PC-9 (cell line): Measurements from ENCODE around the gene TGIF2. TPM values are rescaled to one million over a fixed set of nuclear protein-coding genes. Genes with fewer than 3 reads are reported as not detected.

ENCODE experiments used
- BruUV-seq: library from RNA; stranded (reverse); fragments of 400-500 nt; replicated peaks from 2 replicates; lab custom pipeline; 2021; lab: Mats Ljungman, UMichigan
- CTCF ChIA-PET: fragments of 300-600 bp; sonication (Branson Sonifier 250); formaldehyde crosslinking; loops from one replicate; lab custom pipeline; 2022; ENCODE audit warnings: antibody characterized with exemption; lab: Charles Lee
- POLR2A ChIA-PET: fragments of 300-600 bp; sonication (Branson Sonifier 250); formaldehyde crosslinking; loops from one replicate; lab custom pipeline; 2022; ENCODE audit warnings: antibody characterized with exemption; ENCODE audit not compliant: unreplicated experiment; lab: Charles Lee
- DNase-seq, 2 experiments: peaks; one replicate each; pipeline versions ENCODE4 v3.0.0 to v3.0.0-alpha.2; 2015 to 2022; ENCODE audit warnings: mixed read lengths in 1 of 2
- H2AFZ ChIP-seq: fragments of 200-600 bp; sonication (generic); 2 replicates; pipeline ENCODE4 v1.8.1; 2017; ENCODE audit warnings: antibody characterized with exemption
- H3F3A ChIP-seq: fragments of 200-600 bp; sonication (generic); 2 replicates; pipeline ENCODE4 v1.8.1; 2017; ENCODE audit warnings: antibody characterized with exemption, mild to moderate bottlenecking, low read depth; ENCODE audit not compliant: insufficient read depth
- H3K27ac ChIP-seq: fragments of 200-600 bp; sonication (generic); 2 replicates; pipeline ENCODE4 v1.6.1; 2016; ENCODE audit warnings: mixed run types
- H3K27me3 ChIP-seq: fragments of 200-600 bp; sonication (generic); 2 replicates; pipeline ENCODE4 v1.6.1; 2016; ENCODE audit warnings: low read depth, mixed run types; ENCODE audit not compliant: insufficient read depth
- H3K36me3 ChIP-seq: fragments of 200-600 bp; sonication (generic); 2 replicates; pipeline ENCODE4 v1.6.1; 2016; ENCODE audit warnings: low read depth, mixed run types
- H3K4me1 ChIP-seq: fragments of 200-600 bp; sonication (generic); replicated peaks from 2 replicates; pipeline ENCODE4 v1.6.1; 2016; ENCODE audit warnings: mixed run types; ENCODE audit not compliant: insufficient read depth
- H3K4me2 ChIP-seq: fragments of 200-600 bp; sonication (generic); 2 replicates; pipeline ENCODE4 v1.6.1; 2017; ENCODE audit warnings: mixed run types
- H3K4me3 ChIP-seq: fragments of 200-600 bp; sonication (generic); 2 replicates; pipeline ENCODE4 v1.6.1; 2016; ENCODE audit warnings: mixed run types
- H3K79me2 ChIP-seq: fragments of 200-600 bp; sonication (generic); 2 replicates; pipeline ENCODE4 v1.6.1; 2017; ENCODE audit warnings: low read depth, mixed run types
- H3K9me2 ChIP-seq: fragments of 200-600 bp; sonication (generic); 2 replicates; pipeline ENCODE4 v1.8.1; 2017; ENCODE audit warnings: mild to moderate bottlenecking; ENCODE audit not compliant: insufficient read depth
- H3K9me3 ChIP-seq: fragments of 200-600 bp; sonication (generic); 2 replicates; pipeline ENCODE4 v1.8.1; 2016; ENCODE audit warnings: low read depth; ENCODE audit not compliant: insufficient read depth
- H4K20me1 ChIP-seq: fragments of 200-600 bp; sonication (generic); 2 replicates; pipeline ENCODE4 v1.8.1; 2017; ENCODE audit not compliant: insufficient read depth
- CTCF ChIP-seq: fragments of 200-600 bp; sonication (generic); conservative IDR thresholded peaks from 2 replicates; pipeline ENCODE4 v1.6.1; 2017; ENCODE audit warnings: mixed run types, antibody characterized with exemption, mild to moderate bottlenecking, moderate library complexity
- EZH2 ChIP-seq: fragments of 200-600 bp; sonication (generic); IDR thresholded peaks from 2 replicates; pipeline ENCODE4 v1.8.0; 2017; ENCODE audit warnings: antibody characterized with exemption, low read depth
- intact Hi-C: fragments of 100-400 bp; cut with micrococcal nuclease; formaldehyde crosslinking; loops from one replicate; pipeline ENCODE4 v1.10.0; 2022; ENCODE audit not compliant: unreplicated experiment
- total RNA-seq: library from RNA; stranded (reverse); gene quantifications from 2 replicates; pipeline ENCODE4 v1.2.3, GENCODE V29; 2021

Gene TGIF2
- total RNA-seq, 1 experiment from 2014 or later, result 18.3 TPM

GRCh38 chr20:36540551-36541211 is 32.7 kb upstream of the TGIF2 start:
- POLR2A ChIA-PET, result no interaction called here
- no peak overlapping the region for H2AFZ ChIP-seq

GRCh38 chr20:36541227-36541767 is 32.1 kb upstream of the TGIF2 start, which contains the start of gene MYL9:
Gene MYL9, plus strand, starts transcription at chr20:36541519. Its CDS starts 3,366 bp downstream, at chr20:36544885.
- Histone ChIP-seq H3K36me3 (no peaks in the 10 kb centered on the region), H4K20me1 (no peaks in the 10 kb centered on the region), H3K27ac (no peak within 1 kb of the TSS), H3K9me3 (no peaks in the 10 kb centered on the region), H2AFZ (no peak within 1 kb of the TSS), H3F3A (no peaks in the 10 kb centered on the region), H3K27me3 (no peaks in the 10 kb centered on the region), H3K4me2 (peak within 1 kb of the TSS; percentile 46), H3K4me1 (no peaks in the 10 kb centered on the region), H3K4me3 (no peak within 1 kb of the TSS), H3K9me2 (no peaks in the 10 kb centered on the region), H3K79me2 (no peaks in the 10 kb centered on the region)
- peak in 1 of 2 experiments; percentile 68 for DNase-seq
- intact Hi-C loops, result no loop called here
- POLR2A ChIA-PET, result no interaction called here
- CTCF ChIA-PET, result interaction anchor here (0.6 kb wide), 1 partner anchor 10 kb away, joined by 6 read pairs; no protein-coding TSS in a partner anchor
- TF ChIP-seq CTCF (no peak), EZH2 (no peak)
- BruUV-seq, result no TSS peak

More at GRCh38 chr20:36540551-36541211, 32.7 kb upstream of the TGIF2 start:
- Histone ChIP-seq H3K9me2 (no peaks in the 10 kb centered on the region), H3F3A (no peaks in the 10 kb centered on the region), H3K27ac (no peak overlapping the region), H3K4me1 (no peaks in the 10 kb centered on the region), H3K4me2 (peak overlapping the region; percentile 46; the same call in 1 of the 2 replicates), H3K4me3 (no peak overlapping the region), H3K9me3 (no peaks in the 10 kb centered on the region), H3K27me3 (no peaks in the 10 kb centered on the region), H3K36me3 (no peaks in the 10 kb centered on the region), H4K20me1 (no peaks in the 10 kb centered on the region), H3K79me2 (no peaks in the 10 kb centered on the region)
- no TSS peak for BruUV-seq
- CTCF ChIA-PET, result interaction anchor here (0.6 kb wide), 1 partner anchor 10 kb away, joined by 6 read pairs; no protein-coding TSS in a partner anchor
- DNase-seq, result no peak
- intact Hi-C loops, result no loop called here
- no peak for TF ChIP-seq EZH2
- no peak for TF ChIP-seq CTCF

GRCh38 chr20:36541768-36542488 is 31.5 kb upstream of the TGIF2 start:
- no peak overlapping the region for H2AFZ ChIP-seq
- H3K4me2 ChIP-seq, result peak overlapping the region; percentile 46
- H4K20me1 ChIP-seq, result no peaks in the 10 kb centered on the region
- H3F3A ChIP-seq, result no peaks in the 10 kb centered on the region
- peak; percentile 48 for TF ChIP-seq CTCF
- no peak for TF ChIP-seq EZH2
- no peaks in the 10 kb centered on the region for H3K36me3 ChIP-seq
- H3K9me3 ChIP-seq, result no peaks in the 10 kb centered on the region
- ChIA-PET POLR2A (no interaction called here), CTCF (interaction anchor here (0.5 kb wide), 1 partner anchor 266 kb away, joined by 3 read pairs; no protein-coding TSS in a partner anchor)
- BruUV-seq, result no TSS peak
- no peaks in the 10 kb centered on the region for H3K9me2 ChIP-seq
- H3K4me1 ChIP-seq, result no peaks in the 10 kb centered on the region
- H3K4me3 ChIP-seq, result no peak overlapping the region
- H3K79me2 ChIP-seq, result no peaks in the 10 kb centered on the region
- DNase-seq, result peak in 1 of 2 experiments; percentile 25
- no peaks in the 10 kb centered on the region for H3K27me3 ChIP-seq
- intact Hi-C loops, result no loop called here
- H3K27ac ChIP-seq, result no peak overlapping the region
